Muscle layer of colon (tissue), 2 donors: ENCODE data around the gene RAD51B.
"Not testable (repeated sequence)": the region's sequence is repeated elsewhere in the genome, so short reads cannot be mapped to it uniquely, and the experiment has no call there.

Source experiments
- H3K27ac ChIP-seq: one replicate; pipeline ENCODE4 v1.7.0; 2013; ENCODE audit warnings: low read depth, mild to moderate bottlenecking, low read length, moderate library complexity
- H3K27me3 ChIP-seq, 2 donors: one replicate each; pipeline ENCODE4 v1.7.0; 2013; ENCODE audit warnings: low read length in 2 of 2, mild to moderate bottlenecking in 2 of 2; ENCODE audit not compliant: insufficient read depth in 2 of 2, control insufficient read depth in 1 of 2
- H3K36me3 ChIP-seq: one replicate; pipeline ENCODE4 v1.7.0; 2013; ENCODE audit warnings: mild to moderate bottlenecking, low read length; ENCODE audit not compliant: insufficient read depth
- H3K4me1 ChIP-seq: one replicate; pipeline ENCODE4 v1.7.0; 2013; ENCODE audit warnings: mild to moderate bottlenecking, low read length; ENCODE audit not compliant: insufficient read depth
- H3K4me3 ChIP-seq, 2 donors: one replicate each; pipeline ENCODE4 v1.7.0; 2013; ENCODE audit warnings: low read length in 2 of 2, low read depth in 1 of 2, mild to moderate bottlenecking in 1 of 2, moderate library complexity in 1 of 2
- H3K9ac ChIP-seq: one replicate; pipeline ENCODE4 v1.7.0; 2013; ENCODE audit warnings: low read length
- H3K9me3 ChIP-seq: one replicate; pipeline ENCODE4 v1.7.0; 2013; ENCODE audit warnings: mild to moderate bottlenecking, low read length
- donor health status: abdominal sarcoma.
- donor health status: Adenocarcinoma of cecum.

RAD51B gene

DNA sequence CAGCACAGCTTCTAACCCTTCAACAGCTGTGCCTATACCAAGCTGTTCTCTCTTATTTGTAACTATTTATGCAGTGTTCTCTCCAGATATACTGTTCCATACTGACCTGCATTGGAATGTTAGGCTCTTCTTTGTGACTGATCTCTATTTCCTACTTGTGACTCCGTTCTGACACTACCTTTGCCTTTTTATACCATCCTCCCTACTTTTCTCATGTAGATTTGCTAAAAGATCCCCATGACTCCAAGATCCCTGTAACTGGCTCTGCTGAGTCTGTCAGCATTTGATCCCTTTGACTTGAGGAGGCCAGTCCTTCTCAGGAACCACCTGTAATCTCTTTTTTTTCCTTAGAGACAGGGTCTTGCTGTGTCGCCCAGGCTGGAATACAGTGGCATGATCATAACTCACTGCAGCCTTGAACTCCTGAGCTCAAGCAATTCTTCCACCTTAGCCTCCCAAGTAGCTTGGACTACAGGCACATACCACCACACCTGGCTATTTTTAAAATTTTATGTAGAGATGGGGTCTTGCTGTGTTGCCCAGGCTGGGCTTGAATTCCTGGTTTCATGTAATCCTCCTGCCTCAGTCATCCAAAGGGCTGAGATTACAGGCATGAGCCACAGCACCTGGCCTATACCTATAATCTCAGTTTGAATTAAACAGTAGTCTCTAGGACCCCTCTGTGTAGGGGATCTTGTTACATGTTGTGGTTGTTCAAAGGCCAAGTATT, 605.0 kb downstream of the RAD51B start:
- Histone ChIP-seq H3K9me3 (no peaks in the 10 kb centered on the region), H3K27ac (no peak overlapping the region), H3K4me1 (no peaks in the 10 kb centered on the region), H3K9ac (no peak overlapping the region), H3K4me3 (no peak overlapping the region), H3K27me3 (no peaks in the 10 kb centered on the region), H3K36me3 (no peaks in the 10 kb centered on the region)

DNA sequence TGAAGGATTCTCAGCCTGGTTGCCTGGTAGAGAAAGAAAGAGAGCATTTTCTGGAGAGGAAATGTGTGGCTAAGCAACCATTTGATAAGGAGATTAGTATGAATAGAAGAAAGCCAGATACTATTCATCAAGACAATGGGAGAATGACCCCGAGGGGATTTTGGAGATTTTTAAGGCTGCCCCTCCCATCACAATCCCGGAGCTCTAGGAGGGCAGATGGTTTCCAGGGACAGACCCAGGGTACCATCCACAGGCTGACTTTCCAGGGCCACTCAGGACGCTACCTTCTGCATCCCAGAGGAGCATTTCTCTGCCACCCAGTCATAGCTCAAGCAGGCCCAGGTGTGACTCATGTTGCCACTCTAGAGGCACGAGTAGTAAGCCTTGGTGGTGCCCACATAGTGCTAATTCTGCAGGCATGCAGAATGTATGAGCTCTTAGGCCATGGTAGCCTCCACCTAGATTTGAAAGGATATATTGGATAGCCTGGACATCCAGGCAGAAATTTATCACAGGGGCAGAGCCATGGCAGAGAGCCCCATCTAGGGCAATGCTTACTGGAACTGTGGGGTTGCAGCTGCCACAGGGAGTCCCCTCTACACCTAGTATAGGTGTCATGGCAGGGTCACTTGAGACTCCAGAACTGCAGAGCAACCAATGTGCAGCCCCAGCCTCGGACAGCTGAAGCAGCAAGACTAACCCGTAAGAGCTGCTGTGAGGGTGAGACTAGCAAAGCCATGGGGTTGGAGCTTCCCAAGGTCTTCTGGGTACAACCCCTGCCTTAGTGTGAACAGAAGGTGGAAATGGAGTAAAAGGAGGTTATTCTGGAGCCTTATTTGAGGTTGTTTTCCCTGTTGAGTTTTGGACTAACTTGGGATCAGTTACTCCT, 607.3 kb downstream of the RAD51B start:
- no peak overlapping the region for H3K9ac ChIP-seq
- no peak overlapping the region for H3K27ac ChIP-seq
- H3K9me3 ChIP-seq: no peaks in the 10 kb centered on the region
- no peaks in the 10 kb centered on the region for H3K27me3 ChIP-seq
- no peaks in the 10 kb centered on the region for H3K36me3 ChIP-seq
- no peak overlapping the region for H3K4me3 ChIP-seq
- no peaks in the 10 kb centered on the region for H3K4me1 ChIP-seq

DNA sequence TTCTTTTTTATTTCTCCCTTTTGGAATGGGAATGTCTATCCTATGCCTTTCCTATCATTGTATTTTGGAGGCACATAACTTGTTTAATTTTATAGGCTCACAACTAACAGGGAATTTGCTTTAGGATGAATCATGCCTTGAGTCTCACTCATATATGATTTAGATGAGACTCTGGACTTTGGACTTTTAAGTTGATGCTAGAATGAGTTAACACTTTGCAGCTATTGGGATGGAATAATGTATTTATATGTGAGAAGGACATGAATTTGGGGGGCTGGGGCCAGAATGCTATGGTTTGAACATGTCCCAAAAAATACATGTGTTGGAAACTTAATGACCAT, 607.9 kb downstream of the RAD51B start:
- no peaks in the 10 kb centered on the region for H3K4me1 ChIP-seq
- H3K9ac ChIP-seq: no peak overlapping the region
- H3K36me3 ChIP-seq: no peaks in the 10 kb centered on the region
- H3K4me3 ChIP-seq: no peak overlapping the region
- H3K27me3 ChIP-seq: no peaks in the 10 kb centered on the region
- no peaks in the 10 kb centered on the region for H3K9me3 ChIP-seq
- H3K27ac ChIP-seq: no peak overlapping the region

DNA sequence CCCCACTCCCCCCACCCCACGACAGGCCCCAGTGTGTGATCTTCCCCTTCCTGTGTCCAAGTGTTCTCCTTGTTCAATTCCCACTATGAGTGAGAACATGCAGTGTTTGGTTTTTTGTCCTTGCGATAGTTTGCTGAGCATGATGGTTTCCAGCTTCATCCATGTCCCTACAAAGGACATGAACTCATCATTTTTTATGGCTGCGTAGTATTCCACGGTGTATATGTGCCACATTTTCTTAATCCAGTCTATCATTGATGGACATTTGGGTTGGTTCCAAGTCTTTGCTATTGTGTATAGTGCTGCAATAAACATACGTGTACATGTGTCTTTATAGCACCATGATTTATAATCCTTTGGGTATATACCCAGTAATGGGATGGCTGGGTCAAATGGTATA, 609.3 kb downstream of the RAD51B start:
- H3K9me3 ChIP-seq, H3K36me3 ChIP-seq, H3K4me1 ChIP-seq, H3K27ac ChIP-seq, H3K4me3 ChIP-seq, H3K27me3 ChIP-seq, H3K9ac ChIP-seq: not testable (repeated sequence)

DNA sequence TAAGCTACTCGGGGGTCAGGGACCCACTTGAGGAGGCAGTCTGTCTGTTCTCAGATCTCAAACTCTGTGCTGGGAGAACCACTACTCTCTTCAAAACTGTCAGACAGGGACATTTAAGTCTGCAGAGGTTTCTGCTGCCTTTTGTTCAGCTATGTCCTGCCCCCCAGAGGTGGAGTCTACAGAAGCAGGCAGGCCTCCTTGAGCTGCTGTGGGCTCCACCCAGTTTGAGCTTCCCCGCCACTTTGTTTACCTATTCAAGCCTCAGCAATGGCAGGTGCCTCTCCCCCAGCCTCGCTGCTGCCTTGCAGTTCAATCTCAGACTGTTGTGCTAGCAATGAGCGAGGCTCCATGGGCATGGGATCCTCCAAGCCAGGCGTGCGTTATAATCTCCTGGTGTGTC, 614.6 kb downstream of the RAD51B start:
- H3K4me1 ChIP-seq, H3K36me3 ChIP-seq, H3K27me3 ChIP-seq, H3K9me3 ChIP-seq, H3K27ac ChIP-seq, H3K9ac ChIP-seq, H3K4me3 ChIP-seq: not testable (repeated sequence)

DNA sequence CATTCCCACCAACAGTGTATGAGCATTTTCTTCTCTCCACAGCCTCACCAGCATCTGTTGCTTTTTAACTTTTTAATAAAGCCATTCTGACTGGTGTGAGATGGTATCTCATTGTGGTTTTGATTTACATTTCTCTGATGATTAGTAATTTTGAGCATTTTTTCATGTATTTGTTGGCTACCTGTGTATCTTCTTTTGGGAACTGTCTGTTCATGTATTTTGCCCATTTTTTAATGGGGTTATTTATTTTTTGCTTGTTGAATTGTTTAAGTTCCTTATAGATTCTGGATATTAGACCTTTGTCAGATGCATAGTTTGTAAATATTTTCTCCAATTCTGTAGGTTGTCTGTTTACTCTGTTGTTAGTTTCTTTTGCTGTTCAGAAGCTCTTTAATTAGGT, 616.1 kb downstream of the RAD51B start:
- H3K4me3 ChIP-seq, H3K9ac ChIP-seq, H3K4me1 ChIP-seq, H3K36me3 ChIP-seq, H3K27ac ChIP-seq, H3K9me3 ChIP-seq, H3K27me3 ChIP-seq: not testable (repeated sequence)

DNA sequence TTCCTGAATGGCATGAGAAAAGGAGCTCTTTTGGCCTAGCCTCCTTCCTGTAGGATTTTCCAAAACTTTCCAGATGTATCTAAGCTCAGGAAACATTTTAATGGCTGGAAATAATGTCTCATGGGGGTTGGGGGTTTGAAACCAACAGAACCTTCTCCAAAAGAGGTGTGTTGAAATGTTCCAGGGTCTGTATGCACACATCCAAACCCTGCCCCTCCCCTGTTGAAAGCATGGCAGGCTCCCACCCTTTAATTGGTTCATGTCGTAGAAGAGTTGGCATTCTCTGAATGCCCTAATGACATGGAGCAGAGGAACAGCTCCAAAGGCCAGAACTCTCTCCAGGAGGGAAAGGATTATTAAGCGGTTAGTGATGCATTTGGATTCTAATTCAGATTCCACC, 620.1 kb downstream of the RAD51B start:
- Histone ChIP-seq H3K4me3 (no peak overlapping the region), H3K4me1 (peaks cover 21% of the 10 kb centered on the region), H3K9me3 (no peaks in the 10 kb centered on the region), H3K27ac (no peak overlapping the region), H3K36me3 (no peaks in the 10 kb centered on the region), H3K27me3 (no peaks in the 10 kb centered on the region), H3K9ac (no peak overlapping the region)

DNA sequence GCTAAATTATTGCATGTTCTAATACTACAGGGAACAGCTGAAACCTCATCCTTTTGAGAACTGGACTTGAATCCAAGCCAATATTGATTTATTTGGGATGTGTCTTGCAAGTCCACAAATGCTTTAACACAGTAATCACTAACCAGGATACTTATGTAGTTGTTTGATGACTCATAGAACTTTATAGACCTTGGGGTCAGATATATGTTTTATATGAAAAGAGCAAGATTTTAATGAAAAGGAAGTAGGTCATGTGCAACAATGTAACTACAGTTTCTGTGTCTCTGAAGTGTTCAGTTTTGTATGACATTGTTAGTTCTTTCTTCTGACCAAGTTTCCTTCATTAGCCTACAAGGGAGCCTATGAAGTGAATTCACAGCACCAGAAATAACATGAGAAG, 621.2 kb downstream of the RAD51B start:
- Histone ChIP-seq H3K36me3 (no peaks in the 10 kb centered on the region), H3K4me1 (peaks cover 26% of the 10 kb centered on the region), H3K4me3 (no peak overlapping the region), H3K9ac (no peak overlapping the region), H3K27me3 (no peaks in the 10 kb centered on the region), H3K27ac (no peak overlapping the region), H3K9me3 (no peaks in the 10 kb centered on the region)

DNA sequence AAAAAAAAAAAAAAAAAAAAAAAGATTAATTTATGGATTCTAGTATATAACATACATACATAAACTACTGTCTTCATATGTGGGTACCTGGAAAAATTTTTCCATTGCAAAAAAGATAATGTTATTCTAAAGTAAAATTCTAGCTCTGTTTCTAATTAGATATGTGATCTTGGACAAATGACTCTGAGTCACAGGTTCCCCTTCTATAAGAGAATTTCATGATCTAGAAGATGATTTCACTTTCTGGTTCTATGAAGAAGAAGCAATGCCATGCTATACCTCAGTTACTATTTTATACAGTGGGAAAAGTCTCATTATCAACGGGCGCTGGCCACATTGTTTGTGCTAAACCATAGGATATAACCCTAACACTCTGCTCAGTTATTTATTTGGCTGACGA, 622.0 kb downstream of the RAD51B start:
- H3K4me3 ChIP-seq: no peak overlapping the region

DNA sequence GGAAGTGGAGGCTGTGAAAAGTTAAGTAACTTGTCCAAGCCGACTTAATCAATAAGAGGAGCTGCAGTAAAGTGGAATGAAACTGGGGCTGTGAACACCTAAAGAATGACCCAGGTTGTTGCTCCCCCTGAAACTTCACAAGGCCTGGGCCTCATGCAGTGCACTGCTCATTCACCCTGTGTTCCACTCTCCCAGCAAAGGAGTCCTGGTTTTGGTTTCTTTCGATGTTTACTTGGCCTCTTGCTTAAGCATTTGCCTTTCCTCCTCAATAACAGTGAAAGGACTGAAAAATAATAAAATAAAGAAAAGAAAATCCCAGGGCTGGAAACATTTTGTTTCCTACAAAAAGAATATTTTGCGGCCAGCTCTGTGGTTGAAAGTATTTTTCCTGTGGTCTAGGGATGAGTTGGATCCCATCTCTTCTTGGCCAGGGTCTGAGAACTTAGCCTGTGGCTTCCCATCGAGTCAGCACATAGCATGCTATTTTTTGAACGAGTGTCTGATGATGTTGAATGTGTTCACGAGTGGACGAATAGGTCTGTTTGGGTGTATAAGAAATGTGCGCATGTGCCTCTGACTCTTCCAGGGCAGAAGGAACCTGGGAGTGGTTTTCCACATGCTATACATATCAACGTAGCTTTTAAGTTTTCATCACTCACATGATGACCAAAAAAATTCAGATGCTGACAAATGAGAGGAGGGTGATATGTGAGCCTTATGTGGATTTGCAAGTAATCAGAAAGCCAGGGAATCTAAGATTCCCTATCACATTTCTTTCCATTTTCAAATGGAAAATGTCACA, 623.5 kb downstream of the RAD51B start:
- Histone ChIP-seq H3K27me3 (no peaks in the 10 kb centered on the region), H3K4me1 (peaks cover 42% of the 10 kb centered on the region), H3K27ac (no peak overlapping the region)

More for the DNA sequence above, 622.0 kb downstream of the RAD51B start:
- H3K27ac ChIP-seq: no peak overlapping the region
- H3K4me1 ChIP-seq: peaks cover 33% of the 10 kb centered on the region
- no peaks in the 10 kb centered on the region for H3K27me3 ChIP-seq
- no peaks in the 10 kb centered on the region for H3K36me3 ChIP-seq
- H3K9me3 ChIP-seq: no peaks in the 10 kb centered on the region
- H3K9ac ChIP-seq: no peak overlapping the region

DNA sequence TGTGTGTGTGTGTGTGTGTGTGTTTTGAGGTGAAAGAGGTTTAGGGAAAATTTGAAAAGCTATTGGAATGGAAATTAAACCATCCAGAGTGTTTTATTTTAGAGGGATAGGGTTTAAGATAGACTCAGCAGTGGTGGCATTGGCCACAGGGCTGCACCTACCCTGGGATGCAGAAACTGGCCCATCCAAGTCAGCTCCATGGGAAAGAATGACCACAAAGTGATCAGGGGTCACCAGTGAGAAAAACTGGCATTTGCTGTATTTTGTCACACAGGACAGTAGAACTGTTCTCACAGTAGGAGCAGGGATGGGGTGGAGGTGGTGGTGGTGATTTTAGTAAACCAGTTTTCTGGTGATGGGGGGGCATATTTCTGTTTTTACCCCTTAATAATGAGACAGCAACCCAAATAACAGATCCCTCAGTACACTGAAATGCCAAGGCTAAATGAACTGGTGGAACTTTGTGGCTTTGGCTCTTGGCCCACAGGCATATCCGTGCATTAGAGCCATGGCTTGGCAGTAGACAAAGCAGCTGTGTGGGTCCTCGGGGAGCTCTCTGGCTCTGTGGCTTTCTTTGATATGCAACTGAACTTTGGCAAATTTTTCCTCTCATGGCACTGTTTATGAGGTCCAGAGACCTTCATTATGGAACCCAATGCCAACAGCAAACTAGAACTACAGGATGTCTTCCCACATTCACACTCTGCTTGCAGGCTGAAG, 625.0 kb downstream of the RAD51B start:
- no peaks in the 10 kb centered on the region for H3K27me3 ChIP-seq
- H3K9me3 ChIP-seq: no peaks in the 10 kb centered on the region
- H3K9ac ChIP-seq: no peak overlapping the region
- peaks cover 54% of the 10 kb centered on the region for H3K4me1 ChIP-seq
- H3K4me3 ChIP-seq: no peak overlapping the region
- H3K27ac ChIP-seq: peak overlapping the region; percentile 12
- H3K36me3 ChIP-seq: no peaks in the 10 kb centered on the region

More for the DNA sequence above, 623.5 kb downstream of the RAD51B start:
- Histone ChIP-seq H3K36me3 (no peaks in the 10 kb centered on the region), H3K4me3 (no peak overlapping the region), H3K9me3 (no peaks in the 10 kb centered on the region), H3K9ac (no peak overlapping the region)
